NT2/D1 (cell line): ENCODE measurements around the gene MAPK6.

ENCODE experiments used
- SUZ12 ChIP-seq: IDR thresholded peaks from 2 replicates; pipeline ENCODE4 v1.6.1; 2011; ENCODE audit not compliant: insufficient read length, insufficient read depth; ENCODE audit errors: extremely low read depth
- YY1 ChIP-seq: IDR thresholded peaks from 2 replicates; pipeline ENCODE4 v1.6.1; 2011; ENCODE audit not compliant: insufficient read length, insufficient read depth
- ZNF274 ChIP-seq: IDR thresholded peaks from 2 replicates; pipeline ENCODE4 v1.6.1; 2011; ENCODE audit warnings: mild to moderate bottlenecking, low read depth, low read length

GRCh38 chr15:52093539-52094510, 74.8 kb downstream of the MAPK6 start:
- TF ChIP-seq YY1 (no peak), SUZ12 (no peak), ZNF274 (no peak)
